Measurements from ENCODE around the gene SPO11.

Gene SPO11

DNA sequence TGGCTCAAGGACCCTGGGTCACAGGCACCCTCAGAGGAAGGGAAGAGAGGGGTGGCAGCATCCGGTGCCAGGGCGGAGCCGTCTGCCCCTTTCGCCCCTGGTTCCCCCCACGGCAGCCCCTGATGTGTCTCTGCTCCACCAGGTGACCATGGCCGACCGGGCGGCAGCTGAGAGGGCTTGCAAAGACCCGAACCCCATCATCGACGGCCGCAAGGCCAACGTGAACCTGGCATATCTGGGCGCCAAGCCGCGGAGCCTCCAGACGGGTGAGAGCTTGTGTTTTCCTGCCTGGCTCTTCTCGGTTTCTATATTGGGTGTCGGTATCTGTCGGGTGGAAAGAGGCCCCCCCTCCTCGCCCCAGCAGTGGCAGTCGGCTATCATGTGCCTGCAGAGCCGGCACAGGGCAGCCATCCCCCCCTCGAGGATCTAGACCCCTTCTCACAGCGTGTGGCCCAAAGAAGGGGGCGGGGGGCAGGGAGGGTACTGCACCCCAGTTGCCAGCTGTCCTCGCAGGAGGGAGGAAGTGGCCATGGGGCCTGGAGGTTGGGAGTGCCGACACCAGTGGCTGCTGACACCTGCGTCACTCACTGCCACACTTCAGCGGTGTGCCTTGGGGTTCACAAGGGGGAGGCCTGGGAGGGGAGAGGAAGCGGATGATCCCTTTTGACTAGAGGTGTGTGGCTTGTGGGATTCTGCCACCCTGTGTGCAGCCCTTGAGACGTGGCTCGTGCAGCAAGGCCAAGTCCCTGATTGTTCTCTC lies 63.1 kb downstream of the SPO11 start:
- no peaks in the 10 kb centered on the region for H3K9me3 ChIP-seq (ENCODE audit: control insufficient read depth, low read length)
- peaks cover 50% of the 10 kb centered on the region for H3K4me1 ChIP-seq (ENCODE audit: control insufficient read depth, insufficient read depth, low read length, poor library complexity, severe bottlenecking)
- no peak overlapping the region for H3K27ac ChIP-seq (ENCODE audit: low read depth, low read length, severe bottlenecking)
- 65 to 66% methylated on average over 27 to 31 of the region's 33 CpGs for WGBS, 2 experiments (ENCODE audit: insufficient coverage in 2 of 2)
- peaks cover 40% of the 10 kb centered on the region for H3K36me3 ChIP-seq (ENCODE audit: control insufficient read depth, insufficient read depth, low read length)
- peak overlapping the region; percentile 55 for H3K4me3 ChIP-seq (ENCODE audit: extremely low read depth, insufficient read depth, low read length, poor library complexity, severe bottlenecking)
